Measurements from ENCODE around the gene GRIFIN. TPM values are rescaled to one million over a fixed set of nuclear protein-coding genes. Genes with fewer than 3 reads are reported as not detected.

Gene GRIFIN
- total RNA-seq, 1 donor, result not detected

DNA sequence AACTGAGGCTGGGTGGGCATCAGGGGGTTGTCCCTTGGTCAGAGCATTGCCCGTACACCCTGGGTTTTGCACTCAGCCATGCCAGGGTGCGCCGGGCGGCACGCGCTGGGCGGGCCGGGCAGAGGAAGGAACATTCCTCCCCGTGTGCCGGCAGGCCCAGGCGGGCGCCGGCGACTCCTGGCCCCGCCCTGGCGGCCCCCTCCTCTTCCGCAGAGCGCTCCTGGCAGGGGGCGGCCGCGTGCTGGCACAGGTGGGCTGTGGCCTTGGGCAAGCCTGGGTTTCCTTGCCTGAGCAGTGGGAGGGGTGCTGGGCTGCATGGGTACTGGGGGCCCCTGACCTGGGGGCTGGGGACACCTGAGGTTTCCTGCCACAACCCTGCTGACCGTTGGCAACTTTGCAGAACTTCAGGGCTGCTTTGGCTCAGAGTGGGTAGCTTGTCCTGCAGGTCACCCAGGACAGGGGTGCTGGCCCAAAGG lies 47.3 kb upstream of the GRIFIN start:
- Histone ChIP-seq H2AFZ (ENCODE audit: low read length) (no peak overlapping the region), H3K4me1 (ENCODE audit: insufficient read depth, low read length) (peaks cover 48% of the 10 kb centered on the region)

DNA sequence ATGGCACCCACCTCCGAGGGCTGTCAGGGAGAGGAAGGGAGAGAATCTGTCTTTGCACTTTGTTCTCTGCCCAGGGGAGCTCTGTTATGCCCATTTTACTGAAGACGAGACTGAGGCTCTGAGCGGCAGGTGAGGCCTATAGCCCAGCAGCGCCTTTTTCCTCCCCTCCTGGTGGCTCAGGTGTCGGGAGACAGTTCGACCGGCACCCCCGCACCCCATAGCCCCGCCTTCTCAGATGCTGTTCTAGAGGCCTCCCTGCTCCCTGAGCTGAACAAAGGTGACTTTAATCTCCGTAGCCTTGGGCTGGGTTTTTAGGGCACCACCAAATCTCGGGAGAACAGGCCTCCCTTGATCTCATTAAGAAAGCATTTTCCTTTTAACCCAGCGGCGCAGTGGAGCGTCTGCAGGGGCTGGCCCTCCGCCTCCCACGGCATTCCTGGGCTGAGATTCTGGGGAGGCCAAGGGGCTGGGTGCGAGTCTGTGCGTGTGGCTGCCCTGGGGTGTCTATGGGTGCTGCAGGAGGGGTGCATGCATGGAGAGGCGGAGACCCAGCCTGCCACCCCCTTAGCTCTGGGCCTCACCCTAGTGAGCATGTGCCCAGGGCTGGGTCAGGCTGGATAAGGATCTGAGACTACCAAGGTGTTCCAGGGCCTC lies 46.7 kb upstream of the GRIFIN start:
- H2AFZ ChIP-seq (ENCODE audit: low read length), result no peak overlapping the region
- peaks cover 48% of the 10 kb centered on the region for H3K4me1 ChIP-seq (ENCODE audit: insufficient read depth, low read length)
- H3K27ac ChIP-seq (ENCODE audit: low read depth, low read length), result peak overlapping the region; percentile 49
- TF ChIP-seq, protein P1, sequence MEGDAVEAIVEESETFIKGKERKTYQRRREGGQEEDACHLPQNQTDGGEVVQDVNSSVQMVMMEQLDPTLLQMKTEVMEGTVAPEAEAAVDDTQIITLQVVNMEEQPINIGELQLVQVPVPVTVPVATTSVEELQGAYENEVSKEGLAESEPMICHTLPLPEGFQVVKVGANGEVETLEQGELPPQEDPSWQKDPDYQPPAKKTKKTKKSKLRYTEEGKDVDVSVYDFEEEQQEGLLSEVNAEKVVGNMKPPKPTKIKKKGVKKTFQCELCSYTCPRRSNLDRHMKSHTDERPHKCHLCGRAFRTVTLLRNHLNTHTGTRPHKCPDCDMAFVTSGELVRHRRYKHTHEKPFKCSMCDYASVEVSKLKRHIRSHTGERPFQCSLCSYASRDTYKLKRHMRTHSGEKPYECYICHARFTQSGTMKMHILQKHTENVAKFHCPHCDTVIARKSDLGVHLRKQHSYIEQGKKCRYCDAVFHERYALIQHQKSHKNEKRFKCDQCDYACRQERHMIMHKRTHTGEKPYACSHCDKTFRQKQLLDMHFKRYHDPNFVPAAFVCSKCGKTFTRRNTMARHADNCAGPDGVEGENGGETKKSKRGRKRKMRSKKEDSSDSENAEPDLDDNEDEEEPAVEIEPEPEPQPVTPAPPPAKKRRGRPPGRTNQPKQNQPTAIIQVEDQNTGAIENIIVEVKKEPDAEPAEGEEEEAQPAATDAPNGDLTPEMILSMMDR (IDR thresholded peaks at IDR 0.05; ENCODE audit: extremely low read depth, low read depth, low read length), result no peak
- H3K27me3 ChIP-seq (ENCODE audit: insufficient read depth, low read length), result no peaks in the 10 kb centered on the region
- no peaks in the 10 kb centered on the region for H3K9me3 ChIP-seq (ENCODE audit: low read depth, low read length)
- H3K4me3 ChIP-seq (ENCODE audit: insufficient read depth, low read length), result peak overlapping the region; percentile 88
- peak overlapping the region; percentile 96 for H3K4me2 ChIP-seq (ENCODE audit: insufficient read depth, low read length)
- H3K79me2 ChIP-seq (ENCODE audit: insufficient read depth, low read length), result peaks cover 36% of the 10 kb centered on the region
- H4K20me1 ChIP-seq (ENCODE audit: insufficient read depth, low read length), result peaks cover 55% of the 10 kb centered on the region
- DNase-seq (ENCODE audit: insufficient read length, low spot score, missing footprints), result peak; percentile 100
- H3K36me3 ChIP-seq (ENCODE audit: insufficient read depth, low read length), result peaks cover 14% of the 10 kb centered on the region

More for the DNA sequence above, 47.3 kb upstream of the GRIFIN start:
- Histone ChIP-seq H3K4me2 (ENCODE audit: insufficient read depth, low read length) (peak overlapping the region; percentile 96), H3K27ac (ENCODE audit: low read depth, low read length) (peak overlapping the region; percentile 49), H3K27me3 (ENCODE audit: insufficient read depth, low read length) (no peaks in the 10 kb centered on the region), H3K36me3 (ENCODE audit: insufficient read depth, low read length) (peaks cover 18% of the 10 kb centered on the region), H3K79me2 (ENCODE audit: insufficient read depth, low read length) (peaks cover 36% of the 10 kb centered on the region), H3K9me3 (ENCODE audit: low read depth, low read length) (no peaks in the 10 kb centered on the region), H3K4me3 (ENCODE audit: insufficient read depth, low read length) (peak overlapping the region; percentile 88), H4K20me1 (ENCODE audit: insufficient read depth, low read length) (peaks cover 58% of the 10 kb centered on the region)
- DNase-seq (ENCODE audit: insufficient read length, low spot score, missing footprints), result no peak
- TF ChIP-seq, protein P1 (IDR thresholded peaks at IDR 0.05; ENCODE audit: extremely low read depth, low read depth, low read length), result no peak

DNA sequence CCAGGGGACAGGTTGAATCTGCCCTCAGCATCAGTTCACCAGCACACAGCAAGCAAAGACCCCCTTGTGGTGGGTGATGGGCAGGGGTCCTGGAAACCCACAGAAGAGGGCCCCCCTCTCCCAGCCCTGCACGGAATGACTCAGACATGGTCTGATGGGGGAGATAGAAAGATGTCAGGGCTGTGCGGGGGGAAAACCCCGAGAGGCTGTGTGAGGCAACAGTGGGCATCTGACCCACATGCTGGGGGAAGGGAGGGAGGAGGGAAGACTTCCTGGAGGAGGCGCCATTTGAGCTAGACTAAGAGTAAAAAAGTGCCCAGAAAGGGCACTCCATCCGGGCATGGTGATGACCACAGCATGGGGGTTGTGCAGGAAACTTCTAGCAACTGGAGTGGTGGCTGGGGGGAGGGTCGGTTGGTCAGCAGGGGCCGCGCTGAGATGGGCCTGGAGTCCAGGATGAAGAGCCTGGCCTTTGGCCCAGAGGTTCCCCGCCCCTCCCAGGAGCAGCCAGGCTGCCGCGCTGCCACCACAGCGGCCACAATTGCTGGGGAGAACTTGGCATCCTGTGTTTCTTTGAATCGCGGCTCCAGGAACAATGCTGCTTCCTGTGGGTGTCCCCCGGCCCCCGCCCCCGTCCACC lies 45.9 kb upstream of the GRIFIN start:
- peak overlapping the region; percentile 44 for H3K27ac ChIP-seq (ENCODE audit: low read depth, low read length)
- H3K79me2 ChIP-seq (ENCODE audit: insufficient read depth, low read length), result peaks cover 36% of the 10 kb centered on the region
- no peaks in the 10 kb centered on the region for H3K27me3 ChIP-seq (ENCODE audit: insufficient read depth, low read length)
- DNase-seq (ENCODE audit: insufficient read length, low spot score, missing footprints), result no peak
- TF ChIP-seq, protein P1 (IDR thresholded peaks at IDR 0.05; ENCODE audit: extremely low read depth, low read depth, low read length), result no peak
- peaks cover 47% of the 10 kb centered on the region for H4K20me1 ChIP-seq (ENCODE audit: insufficient read depth, low read length)
- no peaks in the 10 kb centered on the region for H3K9me3 ChIP-seq (ENCODE audit: low read depth, low read length)
- peak overlapping the region; percentile 96 for H3K4me2 ChIP-seq (ENCODE audit: insufficient read depth, low read length)
- peak overlapping the region; percentile 88 for H3K4me3 ChIP-seq (ENCODE audit: insufficient read depth, low read length)
- H3K4me1 ChIP-seq (ENCODE audit: insufficient read depth, low read length), result peaks cover 49% of the 10 kb centered on the region
- no peak overlapping the region for H2AFZ ChIP-seq (ENCODE audit: low read length)
- H3K36me3 ChIP-seq (ENCODE audit: insufficient read depth, low read length), result peaks cover 14% of the 10 kb centered on the region

DNA sequence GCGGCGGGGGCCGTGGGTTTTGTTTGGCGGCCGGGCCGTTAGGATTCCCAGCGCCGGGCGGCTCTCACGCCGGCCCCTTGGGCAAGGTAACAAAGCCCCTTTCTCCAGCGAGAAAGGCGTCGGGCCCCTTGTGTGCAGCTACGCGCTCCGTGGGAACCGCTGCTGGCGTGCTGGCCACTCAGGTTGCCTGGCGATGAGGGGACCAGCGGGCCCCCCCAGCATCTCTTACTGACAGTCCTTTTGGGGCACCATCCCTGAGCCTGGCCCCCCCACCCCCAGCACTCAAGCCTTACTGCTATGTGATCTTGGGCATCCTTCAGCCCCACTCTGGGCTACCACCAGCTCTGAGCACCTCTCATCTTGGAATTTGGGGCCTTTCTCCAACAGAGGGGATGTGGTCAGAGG lies 45.1 kb upstream of the GRIFIN start:
- peaks cover 43% of the 10 kb centered on the region for H4K20me1 ChIP-seq (ENCODE audit: insufficient read depth, low read length)
- TF ChIP-seq, protein P1 (IDR thresholded peaks at IDR 0.05; ENCODE audit: extremely low read depth, low read depth, low read length), result no peak
- H3K27me3 ChIP-seq (ENCODE audit: insufficient read depth, low read length), result no peaks in the 10 kb centered on the region
- H3K4me1 ChIP-seq (ENCODE audit: insufficient read depth, low read length), result peaks cover 57% of the 10 kb centered on the region
- DNase-seq (ENCODE audit: insufficient read length, low spot score, missing footprints), result no peak
- no peak overlapping the region for H2AFZ ChIP-seq (ENCODE audit: low read length)
- H3K79me2 ChIP-seq (ENCODE audit: insufficient read depth, low read length), result peaks cover 36% of the 10 kb centered on the region
- H3K9me3 ChIP-seq (ENCODE audit: low read depth, low read length), result no peaks in the 10 kb centered on the region
- peak overlapping the region; percentile 44 for H3K27ac ChIP-seq (ENCODE audit: low read depth, low read length)
- H3K4me2 ChIP-seq (ENCODE audit: insufficient read depth, low read length), result peak overlapping the region; percentile 96
- peak overlapping the region; percentile 88 for H3K4me3 ChIP-seq (ENCODE audit: insufficient read depth, low read length)
- H3K36me3 ChIP-seq (ENCODE audit: insufficient read depth, low read length), result peaks cover 10% of the 10 kb centered on the region
